GM12878 (cell line): Measurements from ENCODE around the gene TMED3. TPM values are rescaled to one million over a fixed set of nuclear protein-coding genes. Genes with fewer than 3 reads are reported as not detected.

Experiments
- BCL11A ChIP-seq: IDR thresholded peaks from 2 replicates; pipeline ENCODE4 v1.6.1; 2011; ENCODE audit warnings: low read depth, low read length
- MEF2A ChIP-seq: IDR thresholded peaks from 2 replicates; pipeline ENCODE4 v1.6.1; 2011; ENCODE audit warnings: low read depth, mild to moderate bottlenecking, low read length, moderate library complexity; ENCODE audit not compliant: insufficient read depth
- POLR2A ChIP-seq: IDR thresholded peaks from 2 replicates; pipeline ENCODE4 v1.6.1; 2011; ENCODE audit warnings: low read depth, mild to moderate bottlenecking, low read length
- POLR2AphosphoS5 ChIP-seq: IDR thresholded peaks from 2 replicates; pipeline ENCODE4 v1.6.1; 2011; ENCODE audit warnings: mild to moderate bottlenecking, low read length, inconsistent platforms
- POU2F2 ChIP-seq: IDR thresholded peaks from 3 replicates; pipeline ENCODE4 v1.6.1; 2011; ENCODE audit warnings: low read depth, mild to moderate bottlenecking, low read length, borderline replicate concordance
- SMC3 ChIP-seq: IDR thresholded peaks from 2 replicates; pipeline ENCODE4 v1.6.1; 2011; ENCODE audit warnings: low read length, improper control_type of control experiment, borderline replicate concordance
- SUZ12 ChIP-seq: fragments of 200-600 bp; sonication (generic); IDR thresholded peaks from one replicate; pipeline ENCODE4 v1.6.1; 2018; ENCODE audit warnings: antibody characterized with exemption, mild to moderate bottlenecking; ENCODE audit not compliant: unreplicated experiment
- ZNF207 ChIP-seq: fragments of 450-650 bp; IDR thresholded peaks from 2 replicates; pipeline ENCODE4 v1.6.1; 2014; ENCODE audit warnings: antibody characterized with exemption, mild to moderate bottlenecking, borderline replicate concordance
- polyA plus RNA-seq, 11 experiments: library from polyadenylated mRNA; depleted of rRNA in 4 of 11; unstranded in 6 of 11; stranded (reverse) in 5 of 11; fragments of >200 nt; fragmentation: Nextera tagmentation in 4 of 11; fragmentation: Illumina TruSeq in 1 of 11; extraction: Ambion mirVana in 4 of 11; extraction: Trizol in 1 of 11; gene quantifications; 1 replicate in 1 of 11; 2 replicates in 10 of 11; pipeline versions ENCODE4 v1.2.1 to v1.2.3, GENCODE V29; 2011 to 2016; ENCODE audit warnings: inconsistent platforms in 2 of 11, missing spikeins in 2 of 11, low read depth in 1 of 11
- total RNA-seq, 4 experiments: library from RNA; depleted of rRNA in 3 of 4; stranded (reverse); fragments of >200 nt in 3 of 4; fragmentation: Illumina TruSeq in 1 of 4; extraction: Trizol in 1 of 4; gene quantifications; 2 replicates each; pipeline versions ENCODE4 v1.2.1 to v1.2.3, GENCODE V29; 2013 to 2021
- TF ChIP-seq, protein P1 (sequence below): fragments of 450-650 bp; IDR thresholded peaks from 2 replicates; pipeline ENCODE4 v1.6.1; 2018; ENCODE audit warnings: borderline replicate concordance, mild to moderate bottlenecking; ENCODE audit not compliant: partially characterized antibody
- TF ChIP-seq, protein P2 (sequence below): IDR thresholded peaks from 2 replicates; pipeline ENCODE4 v1.6.1; 2012; ENCODE audit warnings: mild to moderate bottlenecking, low read depth, low read length
- TF ChIP-seq, protein P3 (sequence below): fragments of 450-650 bp; formaldehyde crosslinking; IDR thresholded peaks from 2 replicates; pipeline ENCODE4 v1.5.0; 2022; ENCODE audit warnings: mild to moderate bottlenecking, missing genetic modification characterization

The TMED3 gene
- total and polyA plus RNA-seq, 10 of the 15 experiments (the other 5 are each of a cell fraction or from before 2014, with no cell fraction given), result 7.6 to 95.8 (median 54.9) TPM

DNA sequence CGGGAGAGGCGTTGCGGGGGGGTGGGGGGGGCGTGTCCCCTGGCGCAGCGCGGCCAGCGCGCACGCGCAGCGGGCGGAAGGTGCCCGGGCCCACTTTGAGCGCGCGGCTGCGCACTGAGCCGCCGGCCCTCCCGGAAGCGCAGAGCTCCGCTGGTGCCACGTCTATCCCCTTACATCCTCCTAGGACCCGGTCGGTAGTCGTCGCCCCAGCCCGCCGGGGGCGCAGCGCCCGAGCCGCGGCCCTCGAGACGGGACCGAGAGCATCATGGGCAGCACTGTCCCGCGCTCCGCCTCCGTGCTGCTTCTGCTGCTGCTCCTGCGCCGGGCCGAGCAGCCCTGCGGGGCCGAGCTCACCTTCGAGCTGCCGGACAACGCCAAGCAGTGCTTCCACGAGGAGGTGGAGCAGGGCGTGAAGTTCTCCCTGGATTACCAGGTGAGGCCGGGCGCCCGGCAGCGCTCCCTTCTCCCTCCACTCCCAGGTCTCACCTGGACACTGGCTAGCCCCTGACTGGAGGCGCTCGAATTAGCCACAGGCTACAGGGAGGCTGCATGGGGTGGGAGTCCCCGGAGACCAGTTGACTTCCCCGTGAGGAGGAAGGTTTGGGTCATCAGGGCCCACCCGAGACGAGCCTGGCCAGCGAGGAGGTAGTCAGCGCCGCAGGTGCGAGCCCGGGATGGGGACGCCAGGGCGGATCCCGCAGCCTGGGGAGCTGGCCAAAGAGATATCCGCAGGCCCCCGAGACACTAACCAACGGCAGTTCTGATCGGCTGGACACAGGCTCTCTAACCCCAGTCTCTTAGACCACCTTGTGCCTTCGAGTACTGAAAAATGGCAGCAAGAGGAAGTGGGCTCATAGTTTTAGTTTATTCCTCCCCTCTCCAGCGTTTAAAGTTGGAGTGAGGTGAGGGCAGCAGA, at the start of gene TMED3 (continued):
- TF ChIP-seq MEF2A (no peak), SMC3 (no peak), POU2F2 (no peak), ZNF207 (no peak), POLR2AphosphoS5 (peak; percentile 75; the same call in 1 of the 2 replicates), POLR2A (peak; percentile 94), SUZ12 (no peak), BCL11A (no peak)
- TF ChIP-seq, protein P1, sequence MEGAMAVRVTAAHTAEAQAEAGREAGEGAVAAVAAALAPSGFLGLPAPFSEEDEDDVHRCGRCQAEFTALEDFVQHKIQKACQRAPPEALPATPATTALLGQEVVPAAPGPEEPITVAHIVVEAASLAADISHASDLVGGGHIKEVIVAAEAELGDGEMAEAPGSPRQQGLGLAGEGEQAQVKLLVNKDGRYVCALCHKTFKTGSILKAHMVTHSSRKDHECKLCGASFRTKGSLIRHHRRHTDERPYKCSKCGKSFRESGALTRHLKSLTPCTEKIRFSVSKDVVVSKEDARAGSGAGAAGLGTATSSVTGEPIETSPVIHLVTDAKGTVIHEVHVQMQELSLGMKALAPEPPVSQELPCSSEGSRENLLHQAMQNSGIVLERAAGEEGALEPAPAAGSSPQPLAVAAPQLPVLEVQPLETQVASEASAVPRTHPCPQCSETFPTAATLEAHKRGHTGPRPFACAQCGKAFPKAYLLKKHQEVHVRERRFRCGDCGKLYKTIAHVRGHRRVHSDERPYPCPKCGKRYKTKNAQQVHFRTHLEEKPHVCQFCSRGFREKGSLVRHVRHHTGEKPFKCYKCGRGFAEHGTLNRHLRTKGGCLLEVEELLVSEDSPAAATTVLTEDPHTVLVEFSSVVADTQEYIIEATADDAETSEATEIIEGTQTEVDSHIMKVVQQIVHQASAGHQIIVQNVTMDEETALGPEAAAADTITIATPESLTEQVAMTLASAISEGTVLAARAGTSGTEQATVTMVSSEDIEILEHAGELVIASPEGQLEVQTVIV, result peak; percentile 26
- TF ChIP-seq, protein P2, sequence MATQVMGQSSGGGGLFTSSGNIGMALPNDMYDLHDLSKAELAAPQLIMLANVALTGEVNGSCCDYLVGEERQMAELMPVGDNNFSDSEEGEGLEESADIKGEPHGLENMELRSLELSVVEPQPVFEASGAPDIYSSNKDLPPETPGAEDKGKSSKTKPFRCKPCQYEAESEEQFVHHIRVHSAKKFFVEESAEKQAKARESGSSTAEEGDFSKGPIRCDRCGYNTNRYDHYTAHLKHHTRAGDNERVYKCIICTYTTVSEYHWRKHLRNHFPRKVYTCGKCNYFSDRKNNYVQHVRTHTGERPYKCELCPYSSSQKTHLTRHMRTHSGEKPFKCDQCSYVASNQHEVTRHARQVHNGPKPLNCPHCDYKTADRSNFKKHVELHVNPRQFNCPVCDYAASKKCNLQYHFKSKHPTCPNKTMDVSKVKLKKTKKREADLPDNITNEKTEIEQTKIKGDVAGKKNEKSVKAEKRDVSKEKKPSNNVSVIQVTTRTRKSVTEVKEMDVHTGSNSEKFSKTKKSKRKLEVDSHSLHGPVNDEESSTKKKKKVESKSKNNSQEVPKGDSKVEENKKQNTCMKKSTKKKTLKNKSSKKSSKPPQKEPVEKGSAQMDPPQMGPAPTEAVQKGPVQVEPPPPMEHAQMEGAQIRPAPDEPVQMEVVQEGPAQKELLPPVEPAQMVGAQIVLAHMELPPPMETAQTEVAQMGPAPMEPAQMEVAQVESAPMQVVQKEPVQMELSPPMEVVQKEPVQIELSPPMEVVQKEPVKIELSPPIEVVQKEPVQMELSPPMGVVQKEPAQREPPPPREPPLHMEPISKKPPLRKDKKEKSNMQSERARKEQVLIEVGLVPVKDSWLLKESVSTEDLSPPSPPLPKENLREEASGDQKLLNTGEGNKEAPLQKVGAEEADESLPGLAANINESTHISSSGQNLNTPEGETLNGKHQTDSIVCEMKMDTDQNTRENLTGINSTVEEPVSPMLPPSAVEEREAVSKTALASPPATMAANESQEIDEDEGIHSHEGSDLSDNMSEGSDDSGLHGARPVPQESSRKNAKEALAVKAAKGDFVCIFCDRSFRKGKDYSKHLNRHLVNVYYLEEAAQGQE, result no peak
- TF ChIP-seq, protein P3, sequence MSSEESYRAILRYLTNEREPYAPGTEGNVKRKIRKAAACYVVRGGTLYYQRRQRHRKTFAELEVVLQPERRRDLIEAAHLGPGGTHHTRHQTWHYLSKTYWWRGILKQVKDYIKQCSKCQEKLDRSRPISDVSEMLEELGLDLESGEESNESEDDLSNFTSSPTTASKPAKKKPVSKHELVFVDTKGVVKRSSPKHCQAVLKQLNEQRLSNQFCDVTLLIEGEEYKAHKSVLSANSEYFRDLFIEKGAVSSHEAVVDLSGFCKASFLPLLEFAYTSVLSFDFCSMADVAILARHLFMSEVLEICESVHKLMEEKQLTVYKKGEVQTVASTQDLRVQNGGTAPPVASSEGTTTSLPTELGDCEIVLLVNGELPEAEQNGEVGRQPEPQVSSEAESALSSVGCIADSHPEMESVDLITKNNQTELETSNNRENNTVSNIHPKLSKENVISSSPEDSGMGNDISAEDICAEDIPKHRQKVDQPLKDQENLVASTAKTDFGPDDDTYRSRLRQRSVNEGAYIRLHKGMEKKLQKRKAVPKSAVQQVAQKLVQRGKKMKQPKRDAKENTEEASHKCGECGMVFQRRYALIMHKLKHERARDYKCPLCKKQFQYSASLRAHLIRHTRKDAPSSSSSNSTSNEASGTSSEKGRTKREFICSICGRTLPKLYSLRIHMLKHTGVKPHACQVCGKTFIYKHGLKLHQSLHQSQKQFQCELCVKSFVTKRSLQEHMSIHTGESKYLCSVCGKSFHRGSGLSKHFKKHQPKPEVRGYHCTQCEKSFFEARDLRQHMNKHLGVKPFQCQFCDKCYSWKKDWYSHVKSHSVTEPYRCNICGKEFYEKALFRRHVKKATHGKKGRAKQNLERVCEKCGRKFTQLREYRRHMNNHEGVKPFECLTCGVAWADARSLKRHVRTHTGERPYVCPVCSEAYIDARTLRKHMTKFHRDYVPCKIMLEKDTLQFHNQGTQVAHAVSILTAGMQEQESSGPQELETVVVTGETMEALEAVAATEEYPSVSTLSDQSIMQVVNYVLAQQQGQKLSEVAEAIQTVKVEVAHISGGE (CRISPR knock-in tag), result no peak
